Daoy (cell line): Measurements from ENCODE around the gene FHOD3. TPM values are rescaled to one million over a fixed set of nuclear protein-coding genes. Genes with fewer than 3 reads are reported as not detected.
"Not testable (repeated sequence)": the region's sequence is repeated elsewhere in the genome, so short reads cannot be mapped to it uniquely, and the experiment has no call there.

Source experiments
- DNase-seq: peaks from one replicate; pipeline ENCODE4 v3.0.0-alpha.2; 2015; ENCODE audit warnings: low read depth
- total RNA-seq: library from RNA; depleted of rRNA; stranded (reverse); fragments of >200 nt; shearing (Covaris generic); gene quantifications from 2 replicates; pipeline ENCODE4 v1.2.3, GENCODE V29; 2014

The FHOD3 gene
- total RNA-seq, 1 experiment from 2014 or later: 17.8 TPM

- no peak for DNase-seq
These were observed 53.4 kb downstream of the FHOD3 start for GRCh38 chr18:36350839-36351469.

- DNase-seq: peak; percentile 77
These were observed 54.9 kb downstream of the FHOD3 start for GRCh38 chr18:36352384-36352783.

DNA sequence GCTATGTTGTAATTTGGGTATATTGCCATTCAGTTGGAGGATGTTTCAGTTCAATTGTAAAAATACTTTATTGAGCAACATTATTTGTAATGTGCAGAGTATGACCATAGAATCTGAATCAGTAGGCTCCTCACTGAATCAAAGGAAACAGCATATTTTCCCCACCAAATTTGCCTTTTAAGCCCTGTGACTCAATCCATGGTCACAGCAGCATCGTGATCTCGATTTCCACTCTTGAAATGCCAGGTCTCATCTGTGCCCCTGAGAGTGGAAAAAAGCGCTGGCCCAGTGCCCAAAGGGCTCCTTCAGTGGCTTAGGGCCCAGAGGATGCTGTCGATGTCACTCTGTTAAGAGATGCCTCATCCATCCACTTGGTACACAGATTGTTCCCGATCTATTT lies 57.5 kb downstream of the FHOD3 start:
- no peak for DNase-seq

GRCh38 chr18:36355511-36355910 lies 58.0 kb downstream of the FHOD3 start:
- no peak for DNase-seq

DNA sequence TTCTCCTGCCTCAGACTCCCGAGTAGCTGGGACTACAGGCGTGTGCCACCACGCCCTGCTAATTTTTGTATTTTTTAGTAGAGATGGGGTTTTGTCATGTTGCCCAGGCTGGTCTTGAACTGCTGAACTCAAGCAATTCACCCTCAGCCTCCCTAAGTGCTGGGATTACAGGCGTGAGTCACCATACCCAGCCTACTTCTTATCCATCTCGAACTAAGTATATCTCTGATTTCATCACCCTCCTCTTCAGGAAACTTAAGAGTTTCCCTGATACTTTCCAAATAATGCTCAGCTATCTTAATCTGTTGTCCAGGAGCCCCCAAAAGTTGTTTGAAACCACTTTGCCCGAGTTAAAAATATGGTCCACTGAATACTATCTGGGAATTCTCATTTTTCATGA lies 59.2 kb downstream of the FHOD3 start:
- DNase-seq: not testable (repeated sequence)

- DNase-seq: no peak
These were observed 60.6 kb downstream of the FHOD3 start for GRCh38 chr18:36358141-36358540.

- no peak for DNase-seq
These were observed 62.9 kb downstream of the FHOD3 start for GRCh38 chr18:36360256-36360909.

DNA sequence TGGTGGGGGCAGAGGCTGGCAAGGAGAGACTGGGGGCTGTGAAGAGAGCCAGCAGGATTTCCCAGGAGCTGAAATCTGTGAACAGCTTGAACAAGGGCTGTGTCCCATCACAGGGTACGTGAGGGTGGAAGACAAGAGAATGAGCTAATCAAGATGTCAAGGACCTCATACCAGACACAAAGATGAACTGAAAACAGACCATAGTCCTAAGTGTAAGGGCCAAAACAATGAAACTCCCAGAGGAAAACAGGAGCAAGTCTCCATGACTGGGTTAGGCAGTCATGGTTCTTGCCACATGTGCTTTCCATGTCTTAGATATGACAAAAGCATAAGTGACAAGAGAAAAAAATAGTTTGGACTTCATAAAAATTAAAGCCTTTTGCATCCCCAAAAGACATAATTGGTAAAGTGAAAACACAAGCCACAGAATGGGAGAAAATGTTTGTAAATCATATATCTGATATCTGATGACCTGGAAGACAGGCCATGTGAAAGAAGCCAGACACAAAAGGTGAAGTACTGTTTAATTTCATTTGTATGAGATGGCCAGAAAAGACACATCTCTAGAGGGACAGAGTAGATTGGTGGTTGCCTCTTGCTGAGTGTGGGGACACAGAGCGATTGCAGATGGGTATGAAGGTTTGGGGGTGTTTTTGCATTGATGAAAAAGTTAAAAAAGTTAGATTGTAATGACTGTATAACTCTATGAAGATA lies 67.6 kb downstream of the FHOD3 start:
- no peak for DNase-seq

DNA sequence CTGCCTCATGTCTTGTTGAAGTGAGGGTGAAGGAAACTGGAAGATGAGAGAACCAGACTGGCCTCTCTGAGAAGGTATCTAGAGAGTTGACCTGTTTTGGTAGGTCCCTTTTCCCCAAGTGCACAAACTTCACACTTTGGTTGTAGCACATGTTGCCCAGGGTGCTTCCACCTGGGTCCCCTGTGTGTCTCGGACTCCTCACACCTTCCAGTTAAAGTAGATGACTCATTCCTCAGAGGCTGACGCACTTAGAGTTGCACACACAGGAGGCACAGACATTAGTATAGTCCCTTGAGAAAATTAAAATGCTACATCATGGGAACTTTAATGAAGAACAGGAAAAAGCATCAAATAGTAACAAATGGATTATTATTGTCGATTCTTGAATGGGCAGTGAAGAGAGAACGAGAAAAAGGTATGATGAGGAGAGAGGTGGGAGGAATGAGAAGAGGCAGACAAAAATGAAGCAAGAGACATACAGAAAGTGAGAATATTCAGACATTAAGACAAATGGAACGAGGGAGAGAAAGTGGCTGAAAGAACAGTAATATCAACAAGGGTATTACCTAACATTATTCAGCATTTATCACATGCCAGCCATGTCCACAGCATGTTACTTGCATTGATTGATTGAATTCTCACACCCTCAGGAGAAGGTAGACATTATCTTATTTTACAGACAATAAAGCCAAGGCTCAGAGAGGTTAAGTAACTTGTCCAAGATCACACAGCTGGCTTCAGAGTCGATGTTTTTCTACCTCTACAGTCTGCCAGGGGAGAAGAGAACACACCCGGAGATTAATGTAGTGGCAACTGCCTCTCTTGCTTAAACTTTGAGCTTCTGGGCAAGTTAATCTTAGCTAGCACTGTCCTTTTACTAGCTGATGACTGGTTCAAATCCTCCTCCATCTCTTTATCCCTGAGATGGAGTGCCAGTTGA lies 68.6 kb downstream of the FHOD3 start:
- DNase-seq: no peak

DNA sequence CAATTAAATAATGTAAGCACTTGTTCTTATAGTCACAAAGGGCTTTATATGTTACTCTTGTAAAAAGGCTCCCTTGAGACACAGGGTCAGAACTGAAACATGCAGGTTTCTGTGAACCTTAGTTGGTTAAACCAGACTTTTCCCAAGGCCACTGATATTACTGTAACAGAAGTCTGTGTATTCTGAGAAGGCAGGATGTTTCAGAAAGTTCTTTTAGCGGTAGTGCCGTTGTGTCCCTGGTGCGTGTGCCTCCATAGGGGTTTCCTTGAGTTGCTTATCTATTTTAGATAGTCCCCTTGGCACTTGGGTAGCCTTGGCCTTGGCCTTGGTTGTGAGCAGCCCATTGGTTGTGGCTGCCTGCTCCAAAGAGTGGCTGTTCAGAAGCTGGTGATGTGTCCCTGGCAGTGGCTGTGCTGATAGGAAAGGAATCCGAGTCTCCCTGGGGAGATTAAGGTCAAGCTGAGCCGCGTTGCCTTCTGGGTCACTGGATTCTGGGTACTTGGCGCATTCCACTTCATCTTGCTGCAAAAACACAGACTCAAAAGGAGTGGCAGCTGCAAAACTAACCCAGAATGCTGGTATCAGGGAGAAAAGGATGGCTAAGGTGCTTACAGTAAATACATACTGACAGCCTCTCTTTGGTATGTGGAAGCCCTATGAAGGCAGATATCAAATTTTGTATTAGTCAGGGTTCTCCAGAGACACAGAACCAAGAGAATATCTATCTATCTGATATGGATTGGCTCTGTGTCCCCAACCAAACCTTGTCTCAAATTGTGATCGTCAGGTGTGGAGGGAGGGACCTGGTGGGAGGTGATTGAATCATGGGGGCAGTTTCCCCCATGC lies 69.7 kb downstream of the FHOD3 start:
- DNase-seq: no peak

- no peak for DNase-seq
These were observed 71.4 kb downstream of the FHOD3 start for GRCh38 chr18:36368889-36369288.

- DNase-seq: peak; percentile 54
These were observed 75.4 kb downstream of the FHOD3 start for GRCh38 chr18:36372903-36373311.

GRCh38 chr18:36374262-36374661 lies 76.7 kb downstream of the FHOD3 start:
- DNase-seq: no peak

DNA sequence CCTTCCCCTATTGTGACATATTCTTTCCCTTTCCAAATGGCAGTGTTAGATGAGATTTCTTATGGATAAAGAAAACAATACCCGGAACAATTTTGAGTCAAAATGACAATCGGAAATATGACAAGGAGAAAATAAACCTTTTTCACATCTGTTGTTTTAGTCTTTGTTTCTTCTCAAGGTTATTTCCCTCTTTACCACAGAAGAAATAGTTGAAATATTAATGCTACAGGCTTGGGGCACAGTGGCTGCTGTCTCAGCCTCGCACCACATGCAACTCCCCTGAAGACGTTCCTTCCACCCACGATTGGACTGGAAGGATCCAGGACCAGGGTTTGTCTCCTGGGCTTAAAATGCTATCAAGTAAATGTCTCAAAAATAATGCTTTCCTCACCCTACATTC lies 77.6 kb downstream of the FHOD3 start:
- DNase-seq: no peak

DNA sequence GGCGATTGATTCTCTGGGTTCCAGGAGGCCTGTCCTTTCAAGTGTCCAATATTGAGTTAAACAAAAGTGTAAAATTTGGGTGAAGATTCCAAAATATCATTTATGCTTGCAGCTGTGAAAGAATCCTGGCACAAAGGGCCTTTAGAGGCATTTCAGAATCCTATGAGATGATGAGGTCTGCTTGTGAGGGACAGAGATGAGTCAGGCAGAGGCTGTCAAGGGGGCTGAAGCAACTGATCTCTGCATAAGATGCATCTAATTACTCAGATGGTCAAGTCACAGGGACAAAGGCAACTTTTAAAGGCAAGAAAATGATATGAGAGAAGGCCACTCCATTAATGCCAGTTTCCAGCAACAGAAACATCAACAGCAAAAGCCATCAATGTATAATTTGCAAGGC lies 78.8 kb downstream of the FHOD3 start:
- DNase-seq: no peak

DNA sequence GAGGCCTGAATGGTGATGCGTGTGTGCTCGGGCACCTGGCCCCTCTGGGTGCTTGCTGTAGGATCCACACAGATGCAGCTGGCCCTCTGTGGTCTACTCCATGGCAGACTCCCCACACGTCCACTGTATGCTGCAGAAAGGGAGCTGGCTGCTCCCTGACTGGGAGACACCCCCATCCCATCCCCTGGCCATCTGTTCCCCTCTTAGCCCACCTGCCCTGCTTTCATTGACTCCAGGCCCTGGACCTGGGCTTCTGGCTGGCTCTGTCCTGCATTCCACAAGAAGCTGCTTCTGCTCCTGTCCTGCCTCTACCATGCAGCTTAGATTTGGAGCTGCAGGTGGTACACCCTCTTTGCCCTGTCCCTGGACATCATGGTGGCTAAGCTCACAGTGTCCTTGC lies 80.1 kb downstream of the FHOD3 start:
- no peak for DNase-seq

- no peak for DNase-seq
These were observed 80.7 kb downstream of the FHOD3 start for GRCh38 chr18:36378205-36378604.

GRCh38 chr18:36379435-36379984 lies 82.0 kb downstream of the FHOD3 start:
- DNase-seq: no peak

- no peak for DNase-seq
These were observed 82.8 kb downstream of the FHOD3 start for GRCh38 chr18:36380173-36380827.

DNA sequence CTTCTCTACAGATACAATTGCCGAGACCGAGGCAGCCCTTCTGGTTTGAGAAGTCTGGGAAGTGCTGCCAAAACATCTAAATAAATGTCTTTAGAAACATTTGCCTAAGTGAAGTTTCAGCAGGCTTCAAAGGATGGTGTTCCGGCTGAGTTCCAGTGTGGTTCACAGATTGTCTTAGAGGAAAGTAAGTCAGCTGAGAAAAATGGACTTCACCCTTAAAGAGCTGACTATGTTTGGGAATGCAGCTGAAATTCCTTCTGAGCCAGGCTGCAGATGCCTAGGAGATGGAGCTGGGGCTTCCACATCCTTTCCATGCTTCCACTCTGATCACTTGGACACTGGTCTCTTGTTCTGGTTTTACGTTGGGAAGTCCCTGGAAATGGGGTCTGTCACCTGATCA lies 83.6 kb downstream of the FHOD3 start:
- no peak for DNase-seq
